ENCODE results near the gene LRRC74B. TPM values are rescaled to one million over a fixed set of nuclear protein-coding genes. Genes with fewer than 3 reads are reported as not detected.

LRRC74B gene
- total RNA-seq, 2 experiments from 2014 or later, result not detected

GRCh38 chr22:21042978-21043859 is 2.5 kb upstream of the LRRC74B start:
- Histone ChIP-seq H3K36me3 (ENCODE audit: insufficient read depth, low read length) (no peaks in the 10 kb centered on the region), H3K4me1 (ENCODE audit: insufficient read depth, low read length) (peaks cover 30% of the 10 kb centered on the region), H3K27me3 (ENCODE audit: control insufficient read depth in 1 of 2, insufficient read depth in 2 of 2, low read length in 2 of 2) (peaks cover 6 to 12% of the 10 kb centered on the region in 2 experiments), H3K9me3 (ENCODE audit: control insufficient read depth in 1 of 2, insufficient read depth in 1 of 2, low read length in 2 of 2) (no peaks in the 10 kb centered on the region), H3K27ac (ENCODE audit: low read depth in 1 of 2, low read length in 2 of 2) (no peak overlapping the region), H3K4me3 (ENCODE audit: low read length) (no peak overlapping the region)
- ATAC-seq (ENCODE audit: poor library complexity) (no peak), DNase-seq (no peak)
- Mint-ChIP-seq H3K27ac (no peak overlapping the region), H3K36me3 (ENCODE audit: low read depth) (no peaks in the 10 kb centered on the region), H3K4me1 (ENCODE audit: low read depth) (peaks cover 21% of the 10 kb centered on the region), H3K9me3 (no peaks in the 10 kb centered on the region), H3K4me3 (no peak overlapping the region), H3K27me3 (peaks cover 40% of the 10 kb centered on the region)
- POLR2A ChIA-PET, result no interaction called here
- no peak for TF ChIP-seq CTCF (IDR thresholded peaks at IDR 0.05)
- intact Hi-C loops (cut with DNase I, micrococcal nuclease), result loop anchor here in 1 of 2 experiments (5.0 kb wide), 1 partner anchor 51 kb away; no protein-coding TSS in a partner anchor
- CTCF ChIA-PET, result no interaction called here

DNA sequence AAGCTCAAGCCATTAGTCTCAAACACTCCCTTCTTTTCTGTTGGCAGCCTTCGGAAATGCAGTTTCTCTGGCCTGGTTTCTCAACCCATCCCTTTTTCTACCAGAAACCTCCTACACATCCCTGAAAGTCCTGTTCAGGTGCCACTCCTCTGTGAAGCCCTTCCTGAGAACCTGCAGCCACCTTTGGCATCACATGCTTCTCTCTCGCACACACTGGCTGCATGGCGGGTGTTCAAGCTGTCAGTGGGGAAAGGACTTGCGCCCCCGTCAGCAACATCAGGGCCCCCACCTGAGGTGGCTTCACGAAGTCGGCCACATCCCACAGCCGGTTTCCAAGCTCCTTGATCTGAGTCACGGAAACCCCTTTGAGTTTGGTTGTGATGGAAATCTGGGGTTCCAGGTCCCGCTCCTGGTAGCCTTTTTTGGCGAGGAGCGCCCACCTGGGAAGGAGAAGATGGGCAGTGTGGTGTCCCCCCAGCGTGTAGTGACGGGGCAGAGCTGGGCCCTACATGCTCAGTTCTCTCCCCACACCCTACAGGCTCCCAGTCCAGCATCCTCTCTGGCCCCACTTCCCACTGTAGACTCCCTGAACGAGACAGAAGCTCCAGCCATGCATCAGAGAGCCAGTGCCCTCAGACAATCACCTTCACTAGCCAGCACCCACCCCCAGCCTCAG is 1.7 kb upstream of the LRRC74B start:
- CTCF ChIA-PET, result no interaction called here
- H3K4me1 Mint-ChIP-seq (ENCODE audit: low read depth), result peaks cover 21% of the 10 kb centered on the region
- ATAC-seq (ENCODE audit: poor library complexity) (no peak), DNase-seq (no peak)
- peaks cover 36% of the 10 kb centered on the region for H3K27me3 Mint-ChIP-seq
- no peak overlapping the region for H3K4me3 ChIP-seq (ENCODE audit: low read length)
- no peaks in the 10 kb centered on the region for H3K36me3 ChIP-seq (ENCODE audit: insufficient read depth, low read length)
- no peaks in the 10 kb centered on the region for H3K36me3 Mint-ChIP-seq (ENCODE audit: low read depth)
- no peaks in the 10 kb centered on the region for H3K9me3 Mint-ChIP-seq
- TF ChIP-seq CTCF (IDR thresholded peaks at IDR 0.05), result no peak
- intact Hi-C loops (cut with DNase I, micrococcal nuclease), result loop anchor here in 1 of 2 experiments (5.0 kb wide), 1 partner anchor 52 kb away; no protein-coding TSS in a partner anchor
- H3K4me3 Mint-ChIP-seq, result no peak overlapping the region
- H3K27ac ChIP-seq (ENCODE audit: low read depth in 1 of 2, low read length in 2 of 2), result no peak overlapping the region
- H3K27ac Mint-ChIP-seq, result no peak overlapping the region
- peaks cover 30% of the 10 kb centered on the region for H3K4me1 ChIP-seq (ENCODE audit: insufficient read depth, low read length)
- H3K27me3 ChIP-seq (ENCODE audit: control insufficient read depth in 1 of 2, insufficient read depth in 2 of 2, low read length in 2 of 2), result peaks cover 6 to 7% of the 10 kb centered on the region in 2 experiments
- POLR2A ChIA-PET, result interaction anchor here (1.4 kb wide), 1 partner anchor 42 kb away, joined by 4 read pairs; the partner anchor contains the start of gene THAP7
- no peaks in the 10 kb centered on the region for H3K9me3 ChIP-seq (ENCODE audit: control insufficient read depth in 1 of 2, insufficient read depth in 1 of 2, low read length in 2 of 2)

DNA sequence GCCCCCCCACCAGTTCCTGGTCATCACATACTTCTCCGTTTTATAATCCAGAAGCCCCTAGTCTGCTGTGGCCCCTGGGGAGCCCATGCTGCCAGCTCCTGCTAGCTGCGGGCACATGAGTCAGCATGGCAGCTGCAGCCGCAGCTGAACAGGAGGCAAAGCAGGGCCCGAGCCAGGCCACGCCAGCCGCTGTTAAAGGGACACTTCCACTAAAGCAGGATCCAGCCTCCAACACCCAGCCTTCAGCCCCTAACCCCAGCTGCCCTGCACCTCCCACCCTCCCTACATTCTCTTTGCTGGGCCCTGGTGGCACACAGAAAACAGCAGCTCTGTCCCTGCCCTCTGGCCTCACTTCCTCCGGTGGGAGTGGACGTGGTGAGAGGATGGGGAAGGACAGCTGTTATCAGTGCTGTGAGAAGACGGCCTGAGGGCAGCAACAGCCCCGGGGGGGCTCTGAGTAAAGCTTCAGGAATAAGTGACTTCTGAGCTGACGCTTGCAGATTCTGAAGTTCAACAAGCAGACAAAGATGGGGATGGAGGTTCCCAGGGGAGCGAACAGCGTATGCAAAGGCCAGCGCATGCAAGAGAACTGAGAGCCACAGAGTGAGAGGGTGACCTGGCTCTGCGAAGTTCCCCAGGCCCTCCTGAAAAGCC is 688 bp upstream of the LRRC74B start:
- Mint-ChIP-seq H3K9me3 (no peaks in the 10 kb centered on the region), H3K4me1 (ENCODE audit: low read depth) (peaks cover 21% of the 10 kb centered on the region), H3K36me3 (ENCODE audit: low read depth) (no peaks in the 10 kb centered on the region), H3K4me3 (peak overlapping the region; percentile 42), H3K27ac (no peak overlapping the region), H3K27me3 (peaks cover 32% of the 10 kb centered on the region)
- ChIA-PET POLR2A (interaction anchor here (1.4 kb wide), 1 partner anchor 43 kb away, joined by 4 read pairs; the partner anchor contains the start of gene THAP7), CTCF (no interaction called here)
- Histone ChIP-seq H3K27ac (ENCODE audit: low read depth in 1 of 2, low read length in 2 of 2) (no peak overlapping the region), H3K36me3 (ENCODE audit: insufficient read depth, low read length) (no peaks in the 10 kb centered on the region), H3K4me3 (ENCODE audit: low read length) (peak overlapping the region; percentile 16), H3K27me3 (ENCODE audit: control insufficient read depth in 1 of 2, insufficient read depth in 2 of 2, low read length in 2 of 2) (peaks cover 6 to 7% of the 10 kb centered on the region in 2 experiments), H3K9me3 (ENCODE audit: control insufficient read depth in 1 of 2, insufficient read depth in 1 of 2, low read length in 2 of 2) (no peaks in the 10 kb centered on the region), H3K4me1 (ENCODE audit: insufficient read depth, low read length) (peaks cover 30% of the 10 kb centered on the region)
- DNase-seq (peak in 2 of 14 experiments; percentile 11 to 14), ATAC-seq (ENCODE audit: poor library complexity) (peak; percentile 19)
- intact Hi-C loops (cut with DNase I, micrococcal nuclease), result loop anchor here in 1 of 2 experiments (5.0 kb wide), 1 partner anchor 53 kb away; no protein-coding TSS in a partner anchor
- TF ChIP-seq CTCF (IDR thresholded peaks at IDR 0.05), result no peak

Measured in CD4-positive, alpha-beta T cell (primary cell).